GM18499 (cell line): ENCODE data around the gene UTRN.

Experiments used
- ATAC-seq: cut with Tn5 transposase; IDR thresholded peaks from one replicate; pipeline ENCODE4 v1.9.1; 2021; ENCODE audit warnings: moderate number of reproducible peaks; ENCODE audit not compliant: insufficient read depth, unreplicated experiment

The UTRN gene

GRCh38 chr6:144284783-144285547 lies at the start of gene UTRN:
Gene UTRN (plus strand): TSS chr6:144285335. CDS start chr6:144291829, 6,494 bp downstream.
- no peak for ATAC-seq

- ATAC-seq: no peak
Measured at GRCh38 chr6:144244688-144245087, 40.4 kb upstream of the UTRN start.

GRCh38 chr6:144246988-144247387 lies 38.1 kb upstream of the UTRN start:
- no peak for ATAC-seq

GRCh38 chr6:144248003-144248402 lies 37.1 kb upstream of the UTRN start:
- no peak for ATAC-seq

- ATAC-seq: no peak
Measured at GRCh38 chr6:144248476-144249301, 36.4 kb upstream of the UTRN start.

GRCh38 chr6:144250276-144250675 lies 34.9 kb upstream of the UTRN start:
- ATAC-seq: no peak

GRCh38 chr6:144252259-144252658 lies 32.9 kb upstream of the UTRN start:
- no peak for ATAC-seq

GRCh38 chr6:144259986-144260385 lies 25.1 kb upstream of the UTRN start:
- ATAC-seq: no peak

- ATAC-seq: no peak
Measured at GRCh38 chr6:144262470-144263369, 22.4 kb upstream of the UTRN start.

- no peak for ATAC-seq
Measured at GRCh38 chr6:144263786-144264185, 21.3 kb upstream of the UTRN start.

GRCh38 chr6:144264270-144265060 lies 20.7 kb upstream of the UTRN start:
- ATAC-seq: no peak

- ATAC-seq: no peak
Measured at GRCh38 chr6:144265061-144265357, 20.1 kb upstream of the UTRN start.

GRCh38 chr6:144265390-144265789 lies 19.7 kb upstream of the UTRN start:
- ATAC-seq: no peak

GRCh38 chr6:144266091-144266649 lies 19.0 kb upstream of the UTRN start:
- ATAC-seq: no peak

GRCh38 chr6:144268794-144269349 lies 16.3 kb upstream of the UTRN start:
- ATAC-seq: no peak

- ATAC-seq: no peak
Measured at GRCh38 chr6:144277174-144277573, 8.0 kb upstream of the UTRN start.

GRCh38 chr6:144277605-144278227 lies 7.4 kb upstream of the UTRN start:
- ATAC-seq: no peak

GRCh38 chr6:144278659-144279314 lies 6.3 kb upstream of the UTRN start:
- no peak for ATAC-seq
